ENCODE data around the gene BTLA.

GRCh38 chr3:112531358-112531781 is 32.1 kb upstream of the BTLA start:
- TF ChIP-seq POLR2A (IDR thresholded peaks at IDR 0.05; ENCODE audit: low read depth, low read length) (no peak), POLR2AphosphoS5 (IDR thresholded peaks at IDR 0.05; ENCODE audit: low read depth, low read length) (no peak), TAF1 (IDR thresholded peaks at IDR 0.05; ENCODE audit: borderline replicate concordance, low read depth, low read length) (no peak)

All from GM12892 (cell line).